ENCODE measurements around the gene RGL1. TPM values are rescaled to one million over a fixed set of nuclear protein-coding genes. Genes with fewer than 3 reads are reported as not detected.
A peak's percentile ranks its signal among the peaks of the same experiment; 100 is the strongest.

Gene RGL1
- total RNA-seq, 4 donors from 2014 or later, result 12.1 to 13.8 (median 13.0) TPM

DNA sequence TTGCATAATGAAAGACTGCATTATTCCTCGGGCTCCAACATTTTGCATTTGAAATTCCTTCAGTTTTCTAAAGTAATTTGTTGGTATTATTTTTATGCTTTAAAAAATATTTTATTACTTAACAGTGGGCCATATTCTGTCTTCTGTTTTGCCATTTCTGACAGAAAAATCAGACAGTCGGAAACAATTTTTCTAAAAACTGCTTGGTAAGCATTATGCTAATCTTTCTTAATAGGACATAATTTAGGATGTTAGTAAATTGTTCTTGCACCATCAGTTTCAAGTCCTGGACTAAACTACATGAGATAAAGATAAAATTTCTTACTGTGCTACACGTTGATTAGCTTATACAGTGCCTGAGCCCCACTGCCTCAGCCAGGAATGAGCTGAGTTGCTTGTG, 11.2 kb downstream of the RGL1 start:
- in situ Hi-C loops (cut with MboI; ENCODE audit: low pct_ligation_motif_present in 1 of 4, low pct_unique_long_range_greater_than_20kb in 1 of 4, low sequenced_read_pairs in 3 of 4), result no loop called here
- no peak for DNase-seq
- H3K27ac ChIP-seq, result no peak overlapping the region
- H3K9me3 ChIP-seq, result no peaks in the 10 kb centered on the region
- no peaks in the 10 kb centered on the region for H3K27me3 ChIP-seq
- TF ChIP-seq, protein P1, sequence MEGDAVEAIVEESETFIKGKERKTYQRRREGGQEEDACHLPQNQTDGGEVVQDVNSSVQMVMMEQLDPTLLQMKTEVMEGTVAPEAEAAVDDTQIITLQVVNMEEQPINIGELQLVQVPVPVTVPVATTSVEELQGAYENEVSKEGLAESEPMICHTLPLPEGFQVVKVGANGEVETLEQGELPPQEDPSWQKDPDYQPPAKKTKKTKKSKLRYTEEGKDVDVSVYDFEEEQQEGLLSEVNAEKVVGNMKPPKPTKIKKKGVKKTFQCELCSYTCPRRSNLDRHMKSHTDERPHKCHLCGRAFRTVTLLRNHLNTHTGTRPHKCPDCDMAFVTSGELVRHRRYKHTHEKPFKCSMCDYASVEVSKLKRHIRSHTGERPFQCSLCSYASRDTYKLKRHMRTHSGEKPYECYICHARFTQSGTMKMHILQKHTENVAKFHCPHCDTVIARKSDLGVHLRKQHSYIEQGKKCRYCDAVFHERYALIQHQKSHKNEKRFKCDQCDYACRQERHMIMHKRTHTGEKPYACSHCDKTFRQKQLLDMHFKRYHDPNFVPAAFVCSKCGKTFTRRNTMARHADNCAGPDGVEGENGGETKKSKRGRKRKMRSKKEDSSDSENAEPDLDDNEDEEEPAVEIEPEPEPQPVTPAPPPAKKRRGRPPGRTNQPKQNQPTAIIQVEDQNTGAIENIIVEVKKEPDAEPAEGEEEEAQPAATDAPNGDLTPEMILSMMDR (IDR thresholded peaks at IDR 0.05), result no peak
- TF ChIP-seq EP300 (IDR thresholded peaks at IDR 0.05; ENCODE audit: low read depth) (no peak), POLR2AphosphoS5 (IDR thresholded peaks at IDR 0.05) (no peak), POLR2A (IDR thresholded peaks at IDR 0.05) (no peak)
- no peaks in the 10 kb centered on the region for H3K36me3 ChIP-seq
- H3K4me3 ChIP-seq, result no peak overlapping the region
- peaks cover 3 to 44% (median 16%) of the 10 kb centered on the region in 4 donors for H3K4me1 ChIP-seq
- intact Hi-C loops (cut with DNase I; ENCODE audit: low total_unique reads), result no loop called here
- 83 to 84% methylated on average over 3 of the region's 3 CpGs for WGBS, 2 donors (ENCODE audit: low coverage in 1 of 2)

DNA sequence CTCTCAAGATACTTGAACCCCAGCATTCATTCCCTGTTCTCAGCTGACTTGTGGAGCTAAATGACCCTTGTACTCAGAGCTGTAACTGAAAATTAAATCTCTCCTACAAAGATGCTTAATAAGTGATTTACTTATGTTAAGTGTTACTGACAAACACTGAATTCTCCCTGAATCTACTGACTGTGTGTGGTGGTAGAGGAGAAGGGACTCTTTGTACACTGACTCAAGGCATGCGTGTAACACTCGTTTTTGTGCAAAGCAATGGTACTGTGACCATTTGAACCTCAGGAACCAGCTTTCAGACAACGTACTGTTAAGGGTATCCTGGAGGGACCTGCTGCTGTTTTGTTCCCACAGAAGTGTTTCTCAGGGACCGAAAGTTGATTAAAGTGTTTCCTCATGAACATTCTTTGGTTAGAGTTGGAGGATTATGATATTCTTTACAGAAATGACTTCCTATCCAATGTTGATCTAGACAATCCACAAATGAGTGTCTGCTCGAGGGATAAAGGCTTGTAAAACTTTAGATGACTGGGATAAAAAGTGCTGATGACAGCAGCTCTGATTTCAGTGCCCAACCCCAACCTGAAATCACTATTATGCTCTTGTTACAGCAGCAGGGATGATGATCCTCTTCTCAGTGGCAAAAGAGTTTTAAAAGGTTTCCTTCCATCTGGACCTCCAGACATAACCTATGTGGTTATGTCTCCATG, 12.8 kb downstream of the RGL1 start:
- TF ChIP-seq EP300 (IDR thresholded peaks at IDR 0.05; ENCODE audit: low read depth), result no peak
- TF ChIP-seq POLR2A (IDR thresholded peaks at IDR 0.05), result no peak
- TF ChIP-seq, protein P1 (IDR thresholded peaks at IDR 0.05), result no peak
- no peak for TF ChIP-seq POLR2AphosphoS5 (IDR thresholded peaks at IDR 0.05)
- WGBS, 2 donors (ENCODE audit: low coverage in 1 of 2), result 33 to 44% methylated on average over 2 to 5 of the region's 5 CpGs
- H3K27me3 ChIP-seq, result no peaks in the 10 kb centered on the region
- DNase-seq, result no peak
- H3K36me3 ChIP-seq, result no peaks in the 10 kb centered on the region
- H3K4me1 ChIP-seq, result peaks cover 8 to 48% (median 18%) of the 10 kb centered on the region in 4 donors
- peak overlapping the region; percentile 0 to 36 (median 8) for H3K27ac ChIP-seq
- H3K9me3 ChIP-seq, result no peaks in the 10 kb centered on the region
- in situ Hi-C loops (cut with MboI; ENCODE audit: low pct_ligation_motif_present in 1 of 4, low pct_unique_long_range_greater_than_20kb in 1 of 4, low sequenced_read_pairs in 3 of 4) (no loop called here), intact Hi-C loops (cut with DNase I; ENCODE audit: low total_unique reads) (no loop called here)
- H3K4me3 ChIP-seq, result no peak overlapping the region

DNA sequence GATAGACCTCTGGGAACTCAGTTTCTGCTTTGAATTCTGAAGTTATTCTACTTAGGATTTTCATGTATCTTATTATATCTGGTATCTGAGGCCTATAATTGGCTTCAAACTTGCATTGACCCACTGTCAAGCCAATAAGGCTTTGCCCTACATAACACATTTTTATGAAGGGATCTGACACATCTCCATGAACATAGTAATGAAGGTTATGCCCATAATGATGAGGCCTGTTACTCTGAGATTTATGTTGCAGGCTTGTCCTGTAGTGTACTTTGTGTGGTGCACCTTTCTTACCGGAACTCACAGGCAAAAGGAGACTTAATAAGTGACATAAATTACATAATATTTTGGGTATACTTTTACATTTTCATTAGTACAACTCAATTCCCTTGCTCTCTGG, 14.1 kb downstream of the RGL1 start:
- intact Hi-C loops (cut with DNase I; ENCODE audit: low total_unique reads), result no loop called here
- Histone ChIP-seq H3K27ac (no peak overlapping the region), H3K36me3 (no peaks in the 10 kb centered on the region), H3K4me3 (no peak overlapping the region), H3K27me3 (no peaks in the 10 kb centered on the region), H3K9me3 (no peaks in the 10 kb centered on the region), H3K4me1 (peaks cover 8 to 37% (median 16%) of the 10 kb centered on the region in 4 donors)
- DNase-seq, result no peak
- in situ Hi-C loops (cut with MboI; ENCODE audit: low pct_ligation_motif_present in 1 of 4, low pct_unique_long_range_greater_than_20kb in 1 of 4, low sequenced_read_pairs in 3 of 4), result no loop called here
- TF ChIP-seq POLR2AphosphoS5 (IDR thresholded peaks at IDR 0.05) (no peak), EP300 (IDR thresholded peaks at IDR 0.05; ENCODE audit: low read depth) (no peak), POLR2A (IDR thresholded peaks at IDR 0.05) (no peak)
- TF ChIP-seq, protein P1 (IDR thresholded peaks at IDR 0.05), result no peak
- WGBS, 2 donors (ENCODE audit: low coverage in 1 of 2), result 100% methylated on average over 1 of the region's 1 CpG

DNA sequence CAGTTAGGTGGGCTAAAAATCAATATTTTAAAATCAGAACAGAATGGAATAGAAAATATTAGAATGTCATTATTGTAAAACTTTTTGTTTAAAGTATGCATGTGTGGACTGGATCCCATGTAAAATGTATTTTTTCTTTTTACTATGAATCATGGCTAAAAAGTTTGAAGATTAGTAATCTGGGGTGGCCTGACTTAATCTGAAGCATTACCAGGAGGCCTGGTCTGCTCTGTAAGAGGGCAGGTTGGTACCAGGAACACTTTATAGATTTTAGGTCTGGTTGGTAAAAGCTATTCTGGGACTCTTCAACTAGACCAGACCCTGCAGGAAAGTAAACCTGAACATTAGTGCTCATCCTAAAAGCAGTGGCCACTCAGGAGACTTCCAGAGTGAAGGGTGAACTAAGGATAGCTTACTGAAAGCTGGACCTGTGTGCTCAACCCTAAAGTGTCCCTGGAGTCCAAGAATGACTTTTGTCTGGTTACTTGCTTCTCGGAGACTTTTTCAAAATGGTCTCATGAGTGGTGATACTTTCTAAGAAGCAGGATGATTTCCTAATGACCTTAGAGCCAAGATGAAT, 16.5 kb downstream of the RGL1 start:
- peaks cover 8 to 35% (median 12%) of the 10 kb centered on the region in 4 donors for H3K4me1 ChIP-seq
- 50% methylated on average over 1 of the region's 1 CpG; no CpG with 5 or more reads in 1 of the 2 donors for WGBS, 2 donors (ENCODE audit: low coverage in 1 of 2)

More for the DNA sequence above, 16.5 kb downstream of the RGL1 start:
- intact Hi-C loops (cut with DNase I; ENCODE audit: low total_unique reads), result no loop called here
- in situ Hi-C loops (cut with MboI; ENCODE audit: low pct_ligation_motif_present in 1 of 4, low pct_unique_long_range_greater_than_20kb in 1 of 4, low sequenced_read_pairs in 3 of 4), result no loop called here
- H3K9me3 ChIP-seq, result no peaks in the 10 kb centered on the region
- no peaks in the 10 kb centered on the region for H3K27me3 ChIP-seq
- peak overlapping the region; percentile 55 to 80 (median 72) for H3K27ac ChIP-seq
- TF ChIP-seq EP300 (IDR thresholded peaks at IDR 0.05; ENCODE audit: low read depth), result no peak
- TF ChIP-seq, protein P1 (IDR thresholded peaks at IDR 0.05), result no peak
- no peak for TF ChIP-seq POLR2AphosphoS5 (IDR thresholded peaks at IDR 0.05)
- TF ChIP-seq POLR2A (IDR thresholded peaks at IDR 0.05), result no peak
- no peaks in the 10 kb centered on the region for H3K36me3 ChIP-seq
- no peak overlapping the region for H3K4me3 ChIP-seq
- no peak for DNase-seq
